SK-N-MC (cell line): Measurements from ENCODE around the gene ZCCHC17.

Experiments
- DNase-seq: peaks from one replicate; pipeline ENCODE4 v3.0.0-alpha.2; 2011; ENCODE audit warnings: low read depth, low spot score
- H3K27ac ChIP-seq: fragments of 200-600 bp; sonication (generic); 2 replicates; pipeline ENCODE4 v1.5.1; 2016; ENCODE audit warnings: mixed run types
- H3K36me3 ChIP-seq: fragments of 200-600 bp; sonication (generic); 2 replicates; pipeline ENCODE4 v1.6.1; 2017; ENCODE audit warnings: antibody characterized with exemption, low read length, mixed read lengths; ENCODE audit not compliant: insufficient read depth
- H3K4me3 ChIP-seq: fragments of 200-600 bp; sonication (generic); 2 replicates; pipeline ENCODE4 v1.5.1; 2016
- H3K9ac ChIP-seq: fragments of 200-600 bp; sonication (generic); 2 replicates; pipeline ENCODE4 v1.8.0; 2017; ENCODE audit warnings: mixed run types, mixed read lengths; ENCODE audit not compliant: insufficient read length
- H3K9me3 ChIP-seq: fragments of 200-600 bp; sonication (generic); 2 replicates; pipeline ENCODE4 v1.6.1; 2017; ENCODE audit warnings: low read depth, mild to moderate bottlenecking, antibody characterized with exemption, low read length, moderate library complexity, mixed read lengths
- EZH2 ChIP-seq: fragments of 200-600 bp; sonication (generic); IDR thresholded peaks from one replicate; pipeline ENCODE4 v1.6.1; 2017; ENCODE audit warnings: antibody characterized with exemption
- FOXP2 ChIP-seq: optimal IDR thresholded peaks from 2 replicates; pipeline ENCODE3; 2011; ENCODE audit warnings: mild to moderate bottlenecking, moderate library complexity; ENCODE audit not compliant: insufficient read depth; ENCODE audit errors: extremely low read length, control extremely low read depth
- POLR2AphosphoS5 ChIP-seq: IDR thresholded peaks from 2 replicates; pipeline ENCODE4 v1.6.1; 2012; ENCODE audit warnings: mild to moderate bottlenecking, low read depth, low read length, borderline replicate concordance

ZCCHC17 gene

GRCh38 chr1:31374511-31375196 is 77.8 kb downstream of the ZCCHC17 start:
- TF ChIP-seq FOXP2: no peak
- TF ChIP-seq EZH2: no peak
- TF ChIP-seq POLR2AphosphoS5: no peak
- H3K9me3 ChIP-seq: no peaks in the 10 kb centered on the region
- no peak overlapping the region for H3K27ac ChIP-seq

GRCh38 chr1:31376375-31377134 is 79.7 kb downstream of the ZCCHC17 start:
- H3K9ac ChIP-seq: no peak overlapping the region
- no peak for TF ChIP-seq EZH2
- TF ChIP-seq FOXP2: no peak
- no peak for TF ChIP-seq POLR2AphosphoS5
- no peak overlapping the region for H3K4me3 ChIP-seq
- no peaks in the 10 kb centered on the region for H3K36me3 ChIP-seq
- no peaks in the 10 kb centered on the region for H3K9me3 ChIP-seq
- no peak overlapping the region for H3K27ac ChIP-seq
- DNase-seq: no peak

More at GRCh38 chr1:31374511-31375196, 77.8 kb downstream of the ZCCHC17 start:
- Histone ChIP-seq H3K9ac (no peak overlapping the region), H3K36me3 (no peaks in the 10 kb centered on the region), H3K4me3 (no peak overlapping the region)
- DNase-seq: no peak

DNA sequence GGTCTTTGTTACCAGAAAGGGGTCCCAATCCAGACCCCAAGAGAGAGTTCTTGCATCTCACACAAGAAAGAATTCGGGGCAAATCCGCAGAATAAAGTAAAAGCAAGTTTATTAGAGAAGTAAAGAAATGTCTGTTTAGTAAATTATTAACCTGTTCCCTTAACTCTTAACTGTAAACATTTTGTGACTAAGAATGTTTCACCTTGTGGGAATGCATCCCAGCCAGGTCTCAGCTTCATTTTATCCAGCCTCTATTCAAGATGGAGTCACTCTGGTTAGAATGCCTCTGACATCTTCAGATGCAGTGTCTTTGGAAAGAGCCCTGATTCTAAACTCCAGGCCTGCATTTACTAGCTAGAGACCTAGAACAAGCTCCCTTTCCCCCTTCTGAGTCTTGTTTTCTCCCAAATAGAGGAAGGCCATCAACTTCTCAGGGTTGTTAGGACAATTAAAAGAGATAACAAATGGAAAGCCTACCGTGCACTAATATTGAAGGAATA is 80.6 kb downstream of the ZCCHC17 start:
- H3K9ac ChIP-seq: no peak overlapping the region
- no peak for DNase-seq
- H3K27ac ChIP-seq: no peak overlapping the region
- H3K4me3 ChIP-seq: no peak overlapping the region
- H3K9me3 ChIP-seq: no peaks in the 10 kb centered on the region
- TF ChIP-seq POLR2AphosphoS5 (no peak), FOXP2 (no peak), EZH2 (no peak)
- no peaks in the 10 kb centered on the region for H3K36me3 ChIP-seq

DNA sequence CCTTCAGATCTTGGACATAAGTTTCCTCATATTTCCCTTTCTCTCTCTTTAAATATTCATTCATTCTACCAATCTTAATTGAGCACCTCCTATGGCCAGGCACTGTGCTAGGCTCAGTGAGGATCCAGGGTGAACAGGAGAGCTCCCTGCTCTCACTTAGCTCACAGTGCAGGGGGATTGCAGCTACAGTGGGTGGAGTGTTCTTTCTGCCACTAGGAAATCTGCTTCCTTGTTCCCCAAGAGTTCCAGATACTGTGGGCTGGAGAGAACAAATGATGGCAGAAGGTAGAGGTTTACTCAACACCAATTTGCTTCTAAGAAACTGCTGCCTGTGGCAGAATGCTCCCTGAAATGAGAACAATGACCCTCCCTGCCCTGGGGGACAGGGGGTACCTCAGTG is 81.2 kb downstream of the ZCCHC17 start:
- TF ChIP-seq FOXP2 (no peak), EZH2 (no peak), POLR2AphosphoS5 (no peak)
- Histone ChIP-seq H3K36me3 (no peaks in the 10 kb centered on the region), H3K9ac (no peak overlapping the region), H3K4me3 (no peak overlapping the region), H3K9me3 (no peaks in the 10 kb centered on the region), H3K27ac (no peak overlapping the region)
- DNase-seq: no peak

- no peak overlapping the region for H3K9ac ChIP-seq
- no peak overlapping the region for H3K4me3 ChIP-seq
- H3K36me3 ChIP-seq: no peaks in the 10 kb centered on the region
- TF ChIP-seq POLR2AphosphoS5 (no peak), EZH2 (no peak), FOXP2 (no peak)
- H3K9me3 ChIP-seq: no peaks in the 10 kb centered on the region
- DNase-seq: no peak
- no peak overlapping the region for H3K27ac ChIP-seq
Observed at GRCh38 chr1:31380181-31380580, 83.3 kb downstream of the ZCCHC17 start.

DNA sequence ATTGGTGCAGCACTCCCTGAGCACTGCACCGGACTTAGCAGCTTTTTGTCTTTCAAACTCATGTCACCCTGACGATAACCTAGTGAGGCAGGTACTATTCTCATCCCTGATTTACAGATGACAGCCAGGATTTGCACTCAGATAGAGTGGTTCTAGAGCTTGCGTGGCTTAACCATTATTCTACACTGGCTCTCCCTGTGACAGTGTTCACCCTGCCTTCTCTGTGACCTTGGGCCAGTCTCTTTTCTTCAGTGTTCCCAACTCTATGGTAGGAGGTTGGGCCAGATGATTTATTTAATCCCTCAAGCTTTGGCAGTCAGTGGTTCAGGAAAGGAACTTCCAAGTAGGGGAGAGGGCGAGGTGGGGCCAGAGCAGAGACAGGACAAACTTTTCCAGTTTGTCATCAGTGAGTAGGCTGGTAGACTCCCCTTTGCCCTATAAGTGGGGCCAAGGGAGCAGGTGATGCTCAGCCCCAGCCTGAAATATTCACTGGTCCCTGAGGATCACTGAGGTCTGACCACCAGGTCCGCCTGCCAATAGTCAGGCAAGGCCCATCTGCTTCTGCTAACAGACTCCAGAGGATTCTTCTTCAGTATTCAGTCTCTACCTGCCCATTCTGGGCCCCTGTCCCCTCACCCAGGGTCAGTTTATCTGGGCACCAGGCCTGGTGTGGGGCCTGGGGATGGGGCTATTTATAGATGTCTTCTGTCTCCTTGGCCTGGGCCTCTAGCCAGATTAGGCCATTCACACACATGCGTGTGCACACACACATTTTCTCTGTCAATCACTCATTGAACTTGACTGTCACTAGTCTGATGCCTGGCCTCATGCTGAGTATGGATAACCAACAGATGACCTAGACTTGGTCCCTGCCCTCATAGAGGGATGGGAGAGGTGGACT is 84.8 kb downstream of the ZCCHC17 start:
- no peaks in the 10 kb centered on the region for H3K9me3 ChIP-seq
- no peak for DNase-seq
- H3K9ac ChIP-seq: no peak overlapping the region
- no peak overlapping the region for H3K4me3 ChIP-seq
- TF ChIP-seq POLR2AphosphoS5: no peak
- TF ChIP-seq FOXP2: no peak
- no peak for TF ChIP-seq EZH2
- H3K27ac ChIP-seq: no peak overlapping the region
- no peaks in the 10 kb centered on the region for H3K36me3 ChIP-seq

DNA sequence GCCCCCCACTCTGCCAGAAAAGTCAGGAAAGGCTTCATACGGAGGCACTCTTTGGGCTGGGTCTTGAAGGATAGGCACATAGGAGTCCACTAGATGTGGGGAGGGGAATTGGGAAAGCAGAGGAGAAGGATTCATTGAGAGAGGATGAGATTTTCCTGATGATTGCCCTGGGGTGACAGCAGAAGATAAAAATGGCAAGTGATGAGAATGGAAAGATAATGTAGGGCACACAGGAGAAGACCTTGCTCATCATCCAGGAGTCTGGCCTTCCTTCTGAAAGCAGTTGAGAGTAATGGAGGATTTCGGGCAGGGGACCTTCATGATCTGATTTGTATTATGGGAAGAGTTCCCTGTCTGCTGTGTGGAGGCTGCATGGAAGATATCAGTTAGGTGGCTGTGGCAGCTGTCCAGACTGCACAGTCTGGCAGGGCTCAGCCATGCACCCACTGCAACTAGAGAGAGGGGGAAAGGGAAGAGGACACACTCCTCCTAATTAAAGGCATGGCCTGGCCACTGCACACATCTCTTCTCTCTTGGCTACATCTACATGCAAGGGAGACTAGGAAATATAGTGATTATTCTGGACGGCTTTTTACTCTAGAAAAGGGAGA is 85.7 kb downstream of the ZCCHC17 start:
- TF ChIP-seq POLR2AphosphoS5 (no peak), EZH2 (no peak), FOXP2 (no peak)
- DNase-seq: no peak

More for the DNA sequence above, 85.7 kb downstream of the ZCCHC17 start:
- Histone ChIP-seq H3K9me3 (no peaks in the 10 kb centered on the region), H3K9ac (no peak overlapping the region), H3K4me3 (no peak overlapping the region), H3K27ac (no peak overlapping the region), H3K36me3 (no peaks in the 10 kb centered on the region)
